Measurements from ENCODE around the gene TRPM5.

The TRPM5 gene

DNA sequence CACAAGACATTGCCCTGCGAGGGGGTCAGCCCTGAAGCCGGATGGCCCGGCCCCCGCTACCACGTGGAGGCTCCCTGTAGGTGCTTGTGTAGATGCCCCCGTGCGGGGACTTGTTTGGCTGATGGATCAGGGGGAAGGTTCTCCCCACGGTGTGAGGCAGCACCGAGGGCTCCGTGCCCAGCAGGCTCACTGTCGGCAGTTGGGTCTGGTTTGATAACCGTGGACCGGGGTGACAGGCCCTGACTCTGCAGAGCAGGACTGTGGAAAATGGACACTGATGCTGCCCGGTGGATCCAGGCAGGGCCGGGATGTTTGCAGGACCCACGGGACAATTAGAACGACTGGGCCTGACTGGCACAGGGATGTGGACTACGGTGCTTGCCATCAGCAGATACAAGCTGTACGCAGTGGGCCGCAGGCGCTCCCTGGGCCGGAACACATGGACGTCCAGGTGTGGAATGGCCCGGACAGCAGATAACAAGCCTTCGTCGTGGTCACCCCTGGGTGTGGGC lies 19.5 kb upstream of the TRPM5 start:
- no peak overlapping the region for H3K9ac ChIP-seq (ENCODE audit: low read length in 5 of 5)
- peaks cover 0 to 3% (median 0%) of the 10 kb centered on the region in 5 donors for H3K27me3 ChIP-seq (ENCODE audit: control insufficient read depth in 5 of 5, insufficient read depth in 4 of 5, low read length in 5 of 5)
- H3K36me3 ChIP-seq (ENCODE audit: control insufficient read depth in 5 of 5, insufficient read depth in 5 of 5, low read length in 5 of 5): no peaks in the 10 kb centered on the region
- H3K4me1 ChIP-seq (ENCODE audit: control insufficient read depth in 5 of 5, insufficient read depth in 5 of 5, low read length in 5 of 5): peaks cover 0 to 14% (median 0%) of the 10 kb centered on the region in 5 donors
- no peak overlapping the region for H3K4me3 ChIP-seq (ENCODE audit: low read depth in 1 of 5, low read length in 5 of 5)
- H3K27ac ChIP-seq (ENCODE audit: low read depth, low read length): no peak overlapping the region
- peaks cover 0 to 5% (median 0%) of the 10 kb centered on the region in 5 donors for H3K9me3 ChIP-seq (ENCODE audit: control insufficient read depth in 5 of 5, low read length in 5 of 5)

GRCh38 chr11:2462986-2463765 lies 18.9 kb upstream of the TRPM5 start:
- no peak overlapping the region for H3K9ac ChIP-seq (ENCODE audit: low read length in 5 of 5)
- peaks cover 0 to 3% (median 0%) of the 10 kb centered on the region in 5 donors for H3K27me3 ChIP-seq (ENCODE audit: control insufficient read depth in 5 of 5, insufficient read depth in 4 of 5, low read length in 5 of 5)
- peaks cover 0 to 14% (median 0%) of the 10 kb centered on the region in 5 donors for H3K4me1 ChIP-seq (ENCODE audit: control insufficient read depth in 5 of 5, insufficient read depth in 5 of 5, low read length in 5 of 5)
- no peak overlapping the region for H3K4me3 ChIP-seq (ENCODE audit: low read depth in 1 of 5, low read length in 5 of 5)
- no peaks in the 10 kb centered on the region for H3K9me3 ChIP-seq (ENCODE audit: control insufficient read depth in 5 of 5, low read length in 5 of 5)
- H3K36me3 ChIP-seq (ENCODE audit: control insufficient read depth in 5 of 5, insufficient read depth in 5 of 5, low read length in 5 of 5): no peaks in the 10 kb centered on the region
- no peak overlapping the region for H3K27ac ChIP-seq (ENCODE audit: low read depth, low read length)

DNA sequence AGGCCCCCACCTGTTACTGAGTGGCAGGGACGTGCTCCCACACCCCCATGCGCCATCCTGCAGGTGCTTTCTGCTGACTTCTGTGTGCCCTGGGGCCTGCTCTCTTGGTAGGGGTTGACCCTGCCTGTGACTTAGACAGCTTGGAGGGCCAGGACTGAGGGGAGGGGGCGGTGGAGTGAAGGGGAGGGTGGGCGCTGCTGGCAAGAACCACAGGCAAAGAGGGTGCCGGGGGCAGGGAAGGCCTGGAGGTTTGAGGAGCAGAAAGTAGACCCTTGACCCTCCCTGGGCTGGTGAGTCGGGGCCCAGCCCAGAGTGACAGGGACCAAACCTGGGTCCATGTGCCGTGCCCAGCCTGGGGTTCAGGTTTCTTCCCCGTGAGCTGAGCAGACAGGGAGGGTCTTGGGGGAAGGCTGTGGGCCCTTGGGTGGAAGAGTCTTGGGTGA lies 18.2 kb upstream of the TRPM5 start:
- Histone ChIP-seq H3K27ac (ENCODE audit: low read depth, low read length) (no peak overlapping the region), H3K4me3 (ENCODE audit: low read depth in 1 of 5, low read length in 5 of 5) (no peak overlapping the region), H3K9me3 (ENCODE audit: control insufficient read depth in 5 of 5, low read length in 5 of 5) (no peaks in the 10 kb centered on the region), H3K4me1 (ENCODE audit: control insufficient read depth in 5 of 5, insufficient read depth in 5 of 5, low read length in 5 of 5) (peaks cover 0 to 12% (median 0%) of the 10 kb centered on the region in 5 donors), H3K27me3 (ENCODE audit: control insufficient read depth in 5 of 5, insufficient read depth in 4 of 5, low read length in 5 of 5) (peaks cover 0 to 1% (median 0%) of the 10 kb centered on the region in 5 donors), H3K36me3 (ENCODE audit: control insufficient read depth in 5 of 5, insufficient read depth in 5 of 5, low read length in 5 of 5) (no peaks in the 10 kb centered on the region), H3K9ac (ENCODE audit: low read length in 5 of 5) (no peak overlapping the region)

- H3K4me3 ChIP-seq (ENCODE audit: low read depth in 1 of 5, low read length in 5 of 5): no peak overlapping the region
- no peaks in the 10 kb centered on the region for H3K36me3 ChIP-seq (ENCODE audit: control insufficient read depth in 5 of 5, insufficient read depth in 5 of 5, low read length in 5 of 5)
- no peak overlapping the region for H3K27ac ChIP-seq (ENCODE audit: low read depth, low read length)
- H3K27me3 ChIP-seq (ENCODE audit: control insufficient read depth in 5 of 5, insufficient read depth in 4 of 5, low read length in 5 of 5): no peaks in the 10 kb centered on the region
- H3K4me1 ChIP-seq (ENCODE audit: control insufficient read depth in 5 of 5, insufficient read depth in 5 of 5, low read length in 5 of 5): peaks cover 0 to 8% (median 0%) of the 10 kb centered on the region in 5 donors
- H3K9ac ChIP-seq (ENCODE audit: low read length in 5 of 5): no peak overlapping the region
- H3K9me3 ChIP-seq (ENCODE audit: control insufficient read depth in 5 of 5, low read length in 5 of 5): no peaks in the 10 kb centered on the region
Observed at GRCh38 chr11:2461956-2462542, 17.7 kb upstream of the TRPM5 start.

DNA sequence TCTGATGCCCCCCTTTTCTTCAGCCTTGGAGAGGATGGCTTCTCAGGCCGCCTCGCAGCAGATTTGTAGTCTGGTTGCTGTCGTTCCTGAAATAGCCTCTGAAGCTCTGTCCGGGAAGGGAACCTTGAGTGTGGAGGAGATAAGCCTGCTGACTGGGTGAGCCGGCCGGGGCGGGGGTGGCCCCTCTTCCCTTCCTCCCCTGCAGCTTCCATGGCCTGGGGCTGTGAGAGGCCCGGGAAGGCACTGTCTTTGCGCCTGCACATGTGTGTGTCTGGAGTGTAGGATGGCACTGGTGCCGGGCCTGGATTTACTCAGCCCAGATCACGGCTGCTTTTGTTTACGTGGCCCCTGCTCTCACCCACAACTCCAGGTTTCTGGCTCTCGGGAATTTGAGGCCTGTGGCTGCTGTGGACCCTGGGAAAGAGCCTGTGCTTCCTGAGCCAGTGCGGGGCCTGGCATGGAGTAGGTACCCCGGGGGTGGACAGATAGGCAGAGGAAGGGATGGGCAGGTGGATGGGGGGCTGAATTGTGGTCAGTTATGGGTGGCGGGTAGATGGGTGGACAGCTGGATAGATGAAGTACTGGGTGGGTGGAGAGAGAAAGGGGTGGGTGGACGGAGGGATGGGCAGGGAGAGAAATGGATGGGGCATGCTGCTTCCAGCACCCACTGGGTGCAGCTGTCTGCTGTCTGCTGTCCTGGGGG lies 17.1 kb upstream of the TRPM5 start:
- no peak overlapping the region for H3K4me3 ChIP-seq (ENCODE audit: low read depth in 1 of 5, low read length in 5 of 5)
- H3K9ac ChIP-seq (ENCODE audit: low read length in 5 of 5): no peak overlapping the region
- H3K9me3 ChIP-seq (ENCODE audit: control insufficient read depth in 5 of 5, low read length in 5 of 5): no peaks in the 10 kb centered on the region
- H3K27ac ChIP-seq (ENCODE audit: low read depth, low read length): no peak overlapping the region
- H3K36me3 ChIP-seq (ENCODE audit: control insufficient read depth in 5 of 5, insufficient read depth in 5 of 5, low read length in 5 of 5): no peaks in the 10 kb centered on the region
- H3K4me1 ChIP-seq (ENCODE audit: control insufficient read depth in 5 of 5, insufficient read depth in 5 of 5, low read length in 5 of 5): peaks cover 0 to 2% (median 0%) of the 10 kb centered on the region in 5 donors
- no peaks in the 10 kb centered on the region for H3K27me3 ChIP-seq (ENCODE audit: control insufficient read depth in 5 of 5, insufficient read depth in 4 of 5, low read length in 5 of 5)

DNA sequence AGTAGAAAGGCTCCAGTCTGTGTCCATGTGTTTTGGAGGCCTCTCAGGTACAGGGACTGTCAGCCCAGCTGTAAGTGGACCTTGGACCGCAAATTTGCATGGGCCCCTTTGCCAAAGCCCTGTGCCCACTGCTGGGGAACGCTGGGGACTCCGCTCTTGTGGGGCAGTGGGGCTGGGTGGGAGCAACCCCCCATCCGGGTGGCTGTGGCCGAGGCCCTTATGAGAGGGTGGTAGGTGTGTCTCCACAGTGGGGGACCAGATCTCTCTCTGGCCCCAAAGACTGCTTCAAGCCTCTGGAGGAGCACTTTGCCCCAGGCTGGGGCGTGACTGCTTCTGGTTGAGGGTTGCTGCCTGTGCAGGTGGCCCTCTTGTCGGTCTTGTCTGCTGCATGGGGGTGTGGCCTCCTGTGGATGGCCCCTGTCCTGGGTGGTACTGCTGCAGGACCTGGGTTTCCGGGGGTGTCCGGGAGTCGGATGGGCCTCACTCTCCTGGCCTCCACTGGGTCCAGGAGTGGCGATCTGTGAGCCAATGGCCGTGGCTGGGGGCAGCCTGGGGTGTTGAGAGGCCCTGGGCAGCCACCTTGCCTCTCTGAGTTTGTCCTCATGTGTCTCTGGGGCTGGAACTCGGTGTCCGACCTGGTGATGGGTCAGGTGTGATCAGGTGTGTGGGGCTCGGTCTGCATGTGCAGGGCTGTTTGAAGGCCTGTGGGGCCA lies 16.4 kb upstream of the TRPM5 start:
- H3K36me3 ChIP-seq (ENCODE audit: control insufficient read depth in 5 of 5, insufficient read depth in 5 of 5, low read length in 5 of 5): no peaks in the 10 kb centered on the region
- no peaks in the 10 kb centered on the region for H3K9me3 ChIP-seq (ENCODE audit: control insufficient read depth in 5 of 5, low read length in 5 of 5)
- H3K4me1 ChIP-seq (ENCODE audit: control insufficient read depth in 5 of 5, insufficient read depth in 5 of 5, low read length in 5 of 5): no peaks in the 10 kb centered on the region
- H3K27ac ChIP-seq (ENCODE audit: low read depth, low read length): no peak overlapping the region
- H3K4me3 ChIP-seq (ENCODE audit: low read depth in 1 of 5, low read length in 5 of 5): no peak overlapping the region
- H3K9ac ChIP-seq (ENCODE audit: low read length in 5 of 5): no peak overlapping the region
- no peaks in the 10 kb centered on the region for H3K27me3 ChIP-seq (ENCODE audit: control insufficient read depth in 5 of 5, insufficient read depth in 4 of 5, low read length in 5 of 5)

DNA sequence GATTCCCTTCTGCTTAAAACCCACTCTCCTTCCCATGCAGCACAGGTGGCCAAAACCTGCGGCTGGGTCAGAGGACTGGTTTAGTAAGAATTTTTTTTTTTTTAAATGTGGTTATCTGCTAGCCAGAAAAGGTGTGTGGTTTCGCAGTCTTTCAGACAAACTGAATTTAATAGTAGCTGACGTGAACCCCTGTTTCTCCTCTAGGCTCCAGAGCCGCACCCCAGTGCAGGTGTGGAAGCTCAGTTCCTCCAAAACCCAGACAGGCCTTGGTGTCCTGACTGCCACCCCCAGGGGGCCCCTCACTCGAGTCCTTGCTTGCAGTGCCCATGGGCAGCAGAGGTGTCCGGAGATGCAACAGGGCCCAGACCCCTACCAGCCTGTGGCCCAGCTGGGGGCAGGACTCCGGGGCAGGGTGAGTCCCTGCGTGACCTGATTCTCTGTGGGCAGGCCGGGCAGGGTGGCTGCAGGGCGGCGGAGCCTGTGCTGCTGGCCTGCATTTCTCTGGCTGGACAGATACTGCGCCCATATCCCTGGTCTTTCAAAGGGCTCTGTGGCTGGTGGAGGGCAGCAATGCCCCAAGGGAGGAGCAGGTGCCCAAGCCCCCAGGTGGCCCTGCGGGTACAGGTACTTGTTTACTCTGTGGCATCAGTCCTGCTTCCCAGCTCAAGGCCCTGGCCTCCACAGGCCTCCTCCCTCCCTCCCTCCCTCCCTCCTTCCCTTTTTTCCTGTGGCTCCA lies 15.7 kb upstream of the TRPM5 start:
- Histone ChIP-seq H3K27me3 (ENCODE audit: control insufficient read depth in 5 of 5, insufficient read depth in 4 of 5, low read length in 5 of 5) (no peaks in the 10 kb centered on the region), H3K9ac (ENCODE audit: low read length in 5 of 5) (no peak overlapping the region), H3K27ac (ENCODE audit: low read depth, low read length) (no peak overlapping the region), H3K4me1 (ENCODE audit: control insufficient read depth in 5 of 5, insufficient read depth in 5 of 5, low read length in 5 of 5) (no peaks in the 10 kb centered on the region), H3K4me3 (ENCODE audit: low read depth in 1 of 5, low read length in 5 of 5) (no peak overlapping the region), H3K36me3 (ENCODE audit: control insufficient read depth in 5 of 5, insufficient read depth in 5 of 5, low read length in 5 of 5) (no peaks in the 10 kb centered on the region), H3K9me3 (ENCODE audit: control insufficient read depth in 5 of 5, low read length in 5 of 5) (no peaks in the 10 kb centered on the region)

GRCh38 chr11:2459016-2459725 lies 14.9 kb upstream of the TRPM5 start:
- Histone ChIP-seq H3K27ac (ENCODE audit: low read depth, low read length) (no peak overlapping the region), H3K27me3 (ENCODE audit: control insufficient read depth in 5 of 5, insufficient read depth in 4 of 5, low read length in 5 of 5) (no peaks in the 10 kb centered on the region), H3K9ac (ENCODE audit: low read length in 5 of 5) (no peak overlapping the region), H3K4me1 (ENCODE audit: control insufficient read depth in 5 of 5, insufficient read depth in 5 of 5, low read length in 5 of 5) (no peaks in the 10 kb centered on the region), H3K4me3 (ENCODE audit: low read depth in 1 of 5, low read length in 5 of 5) (no peak overlapping the region), H3K9me3 (ENCODE audit: control insufficient read depth in 5 of 5, low read length in 5 of 5) (no peaks in the 10 kb centered on the region), H3K36me3 (ENCODE audit: control insufficient read depth in 5 of 5, insufficient read depth in 5 of 5, low read length in 5 of 5) (no peaks in the 10 kb centered on the region)

DNA sequence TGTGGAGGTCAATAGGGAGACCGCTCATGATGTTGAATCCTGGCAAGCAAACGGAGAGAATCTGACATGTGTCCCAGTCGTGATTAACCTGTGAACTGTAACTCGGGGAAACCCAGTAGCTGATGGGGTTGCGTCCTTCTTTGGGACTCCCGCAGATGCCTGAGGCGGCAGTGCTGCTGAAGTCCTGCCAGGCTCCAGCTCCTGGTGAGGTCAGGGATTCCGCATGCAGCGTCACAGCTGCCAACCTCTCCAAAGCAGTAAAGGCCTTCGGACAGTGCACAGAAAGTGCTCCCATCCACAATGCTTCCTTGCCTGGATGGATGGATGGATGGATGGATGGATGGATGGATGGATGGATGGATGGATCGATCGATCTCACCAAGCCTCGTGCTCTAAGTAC lies 14.0 kb upstream of the TRPM5 start:
- Histone ChIP-seq H3K27ac (ENCODE audit: low read depth, low read length) (no peak overlapping the region), H3K9me3 (ENCODE audit: control insufficient read depth in 5 of 5, low read length in 5 of 5) (peaks cover 0 to 3% (median 0%) of the 10 kb centered on the region in 5 donors), H3K36me3 (ENCODE audit: control insufficient read depth in 5 of 5, insufficient read depth in 5 of 5, low read length in 5 of 5) (no peaks in the 10 kb centered on the region), H3K4me3 (ENCODE audit: low read depth in 1 of 5, low read length in 5 of 5) (no peak overlapping the region), H3K4me1 (ENCODE audit: control insufficient read depth in 5 of 5, insufficient read depth in 5 of 5, low read length in 5 of 5) (no peaks in the 10 kb centered on the region), H3K9ac (ENCODE audit: low read length in 5 of 5) (no peak overlapping the region), H3K27me3 (ENCODE audit: control insufficient read depth in 5 of 5, insufficient read depth in 4 of 5, low read length in 5 of 5) (peaks cover 0 to 3% (median 0%) of the 10 kb centered on the region in 5 donors)

Data from subcutaneous abdominal adipose tissue (tissue), 5 donors.